ENCODE measurements around the gene GLI2. TPM values are rescaled to one million over a fixed set of nuclear protein-coding genes. Genes with fewer than 3 reads are reported as not detected.

Gene GLI2
- total RNA-seq, 1 donor from 2014 or later = not detected

DNA sequence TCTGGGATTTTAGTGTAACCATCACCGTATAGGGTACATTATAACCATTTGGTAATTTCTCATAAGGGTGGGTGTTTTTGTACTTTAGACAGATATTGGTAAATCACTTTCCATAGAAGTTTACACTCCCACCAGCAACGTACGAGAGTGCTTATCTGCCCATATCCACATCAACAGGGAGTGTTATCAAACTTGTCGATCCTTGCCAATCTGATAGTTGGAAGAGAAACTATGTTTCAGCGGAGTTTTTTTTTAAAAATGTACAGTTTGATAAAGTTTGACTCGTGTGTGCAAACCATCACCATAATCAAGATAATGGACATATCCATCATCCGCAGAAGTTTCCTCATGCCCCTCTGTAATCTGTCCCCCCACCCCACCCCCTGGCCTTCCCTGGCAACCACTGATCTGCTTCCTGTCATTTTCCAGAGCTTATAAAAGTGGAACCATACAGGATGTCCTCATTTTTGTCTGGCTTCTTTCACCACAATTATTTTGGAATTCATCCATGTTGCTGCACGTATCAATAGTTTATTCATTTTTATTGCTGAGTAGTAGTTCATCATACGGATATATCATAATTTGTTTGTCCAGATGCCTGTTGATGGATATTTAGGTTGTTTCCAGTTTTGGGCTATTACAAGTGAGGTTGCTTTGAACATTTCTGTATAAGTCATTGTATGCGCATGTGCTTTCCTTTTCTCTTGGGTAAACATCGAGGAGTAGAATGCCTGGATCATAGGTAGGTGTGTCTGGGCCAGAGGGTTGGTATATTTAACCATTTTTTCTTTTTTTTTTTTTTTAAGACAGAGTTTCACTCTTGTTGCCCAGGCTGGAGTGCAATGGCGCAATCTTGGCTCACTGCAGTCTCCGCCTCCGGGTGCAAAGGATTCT lies 18.6 kb downstream of the GLI2 start:
- Mint-ChIP-seq H3K36me3 (ENCODE audit: low read depth) (no peaks in the 10 kb centered on the region), H3K9me3 (peaks cover 2% of the 10 kb centered on the region), H3K4me1 (no peaks in the 10 kb centered on the region), H3K27ac (no peak overlapping the region), H3K4me3 (no peak overlapping the region), H3K27me3 (no peaks in the 10 kb centered on the region)
- intact Hi-C loops (cut with micrococcal nuclease) = no loop called here
- CTCF ChIA-PET = no interaction called here
- ATAC-seq (ENCODE audit: low read depth) (no peak), DNase-seq (no peak)
- POLR2A ChIA-PET = no interaction called here
- TF ChIP-seq, protein P1, sequence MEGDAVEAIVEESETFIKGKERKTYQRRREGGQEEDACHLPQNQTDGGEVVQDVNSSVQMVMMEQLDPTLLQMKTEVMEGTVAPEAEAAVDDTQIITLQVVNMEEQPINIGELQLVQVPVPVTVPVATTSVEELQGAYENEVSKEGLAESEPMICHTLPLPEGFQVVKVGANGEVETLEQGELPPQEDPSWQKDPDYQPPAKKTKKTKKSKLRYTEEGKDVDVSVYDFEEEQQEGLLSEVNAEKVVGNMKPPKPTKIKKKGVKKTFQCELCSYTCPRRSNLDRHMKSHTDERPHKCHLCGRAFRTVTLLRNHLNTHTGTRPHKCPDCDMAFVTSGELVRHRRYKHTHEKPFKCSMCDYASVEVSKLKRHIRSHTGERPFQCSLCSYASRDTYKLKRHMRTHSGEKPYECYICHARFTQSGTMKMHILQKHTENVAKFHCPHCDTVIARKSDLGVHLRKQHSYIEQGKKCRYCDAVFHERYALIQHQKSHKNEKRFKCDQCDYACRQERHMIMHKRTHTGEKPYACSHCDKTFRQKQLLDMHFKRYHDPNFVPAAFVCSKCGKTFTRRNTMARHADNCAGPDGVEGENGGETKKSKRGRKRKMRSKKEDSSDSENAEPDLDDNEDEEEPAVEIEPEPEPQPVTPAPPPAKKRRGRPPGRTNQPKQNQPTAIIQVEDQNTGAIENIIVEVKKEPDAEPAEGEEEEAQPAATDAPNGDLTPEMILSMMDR (IDR thresholded peaks at IDR 0.05) = no peak

DNA sequence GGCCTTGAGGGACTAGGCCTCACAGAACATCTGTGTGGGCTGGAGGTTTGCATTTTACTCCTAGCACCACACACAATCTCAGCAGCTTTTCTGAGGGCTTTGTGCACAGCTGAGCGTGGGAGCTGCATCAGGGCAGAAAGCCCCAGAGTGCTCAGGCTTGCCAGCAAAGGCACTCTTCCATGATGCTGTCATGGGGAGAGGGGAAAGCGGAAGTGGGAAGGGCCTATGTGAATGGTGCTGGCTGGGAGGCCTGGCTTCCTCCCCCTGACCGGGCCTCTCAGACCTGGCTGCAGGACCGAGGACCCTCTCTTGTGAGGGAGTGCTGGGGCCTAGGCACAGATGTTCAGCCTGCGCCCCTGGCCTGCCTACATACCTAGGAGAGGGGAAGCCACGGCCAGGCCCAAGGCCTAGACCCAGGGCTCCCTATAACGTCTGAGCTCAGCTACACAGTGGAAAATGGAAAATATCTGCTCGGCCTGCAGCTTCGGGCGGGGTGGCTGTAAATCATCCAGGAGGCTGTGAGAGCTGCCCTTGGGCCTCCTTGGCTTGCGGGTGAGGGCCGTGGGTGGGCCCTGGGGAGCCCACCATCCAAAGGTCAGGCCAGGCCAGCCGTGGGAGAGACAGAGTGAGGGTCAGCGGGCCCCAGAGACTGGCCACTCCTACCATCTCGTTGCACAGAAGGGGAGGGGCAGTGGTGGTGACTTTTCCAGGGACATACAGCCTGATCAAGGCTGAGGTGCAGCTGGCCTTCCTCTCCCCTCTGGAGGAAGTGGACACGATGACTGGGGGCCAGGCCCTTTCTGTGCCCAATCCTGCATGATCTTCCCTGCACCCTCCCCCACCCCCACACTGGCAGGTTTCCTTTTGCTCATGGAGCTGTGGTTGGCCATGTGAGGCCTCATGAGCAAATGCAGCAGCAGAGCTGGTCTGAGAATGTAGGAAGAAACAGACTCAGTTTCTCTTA lies 22.8 kb downstream of the GLI2 start:
- intact Hi-C loops (cut with micrococcal nuclease) = no loop called here
- DNase-seq (no peak), ATAC-seq (ENCODE audit: low read depth) (no peak)
- Mint-ChIP-seq H3K27ac (no peak overlapping the region), H3K27me3 (no peaks in the 10 kb centered on the region), H3K4me1 (no peaks in the 10 kb centered on the region), H3K36me3 (ENCODE audit: low read depth) (no peaks in the 10 kb centered on the region), H3K4me3 (no peak overlapping the region), H3K9me3 (peaks cover 2% of the 10 kb centered on the region)
- ChIA-PET CTCF (no interaction called here), POLR2A (no interaction called here)
- TF ChIP-seq, protein P1 (IDR thresholded peaks at IDR 0.05) = no peak

DNA sequence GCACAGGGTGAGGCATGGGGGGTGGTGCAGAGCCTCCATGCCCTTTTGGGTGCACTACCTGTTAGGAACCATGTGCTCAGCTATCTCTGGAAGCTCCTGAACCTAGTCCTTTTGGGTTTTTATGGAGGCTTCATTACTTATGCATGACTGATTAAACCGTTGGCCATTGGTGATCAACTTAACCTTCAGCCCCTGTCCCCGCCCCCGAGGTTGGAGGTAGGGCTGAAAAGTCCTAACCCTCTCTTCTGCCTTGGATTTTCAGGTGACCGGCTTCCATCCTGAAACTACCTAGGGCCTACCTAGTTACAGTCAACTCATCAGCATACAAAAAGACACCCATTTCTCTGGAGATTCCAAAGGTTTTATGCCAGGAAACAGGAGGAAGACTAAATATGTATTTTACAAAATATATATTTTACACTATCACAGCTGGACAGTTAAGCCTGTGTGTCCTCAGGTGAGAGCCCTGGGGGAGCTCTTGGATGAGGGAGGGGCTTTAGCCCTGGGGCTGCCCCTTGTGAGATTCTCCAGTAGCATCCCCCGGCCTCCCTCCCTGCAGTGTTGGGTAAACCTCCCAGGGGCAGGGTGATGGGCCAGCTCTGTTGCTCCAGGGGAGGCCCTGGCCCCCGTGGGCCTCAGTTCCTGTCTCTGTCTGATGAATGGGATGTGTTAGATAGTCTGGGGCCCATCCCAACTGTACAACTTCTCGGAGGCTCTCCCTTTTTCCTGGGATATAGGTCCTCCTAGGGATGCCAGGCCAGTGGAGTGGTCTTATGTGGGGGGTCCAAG lies 24.1 kb downstream of the GLI2 start:
- POLR2A ChIA-PET = no interaction called here
- Mint-ChIP-seq H3K36me3 (ENCODE audit: low read depth) (no peaks in the 10 kb centered on the region), H3K27ac (no peak overlapping the region), H3K9me3 (no peaks in the 10 kb centered on the region), H3K27me3 (no peaks in the 10 kb centered on the region), H3K4me3 (no peak overlapping the region), H3K4me1 (no peaks in the 10 kb centered on the region)
- ATAC-seq (ENCODE audit: low read depth) (no peak), DNase-seq (no peak)
- TF ChIP-seq, protein P1 (IDR thresholded peaks at IDR 0.05) = no peak
- CTCF ChIA-PET = no interaction called here
- intact Hi-C loops (cut with micrococcal nuclease) = no loop called here

DNA sequence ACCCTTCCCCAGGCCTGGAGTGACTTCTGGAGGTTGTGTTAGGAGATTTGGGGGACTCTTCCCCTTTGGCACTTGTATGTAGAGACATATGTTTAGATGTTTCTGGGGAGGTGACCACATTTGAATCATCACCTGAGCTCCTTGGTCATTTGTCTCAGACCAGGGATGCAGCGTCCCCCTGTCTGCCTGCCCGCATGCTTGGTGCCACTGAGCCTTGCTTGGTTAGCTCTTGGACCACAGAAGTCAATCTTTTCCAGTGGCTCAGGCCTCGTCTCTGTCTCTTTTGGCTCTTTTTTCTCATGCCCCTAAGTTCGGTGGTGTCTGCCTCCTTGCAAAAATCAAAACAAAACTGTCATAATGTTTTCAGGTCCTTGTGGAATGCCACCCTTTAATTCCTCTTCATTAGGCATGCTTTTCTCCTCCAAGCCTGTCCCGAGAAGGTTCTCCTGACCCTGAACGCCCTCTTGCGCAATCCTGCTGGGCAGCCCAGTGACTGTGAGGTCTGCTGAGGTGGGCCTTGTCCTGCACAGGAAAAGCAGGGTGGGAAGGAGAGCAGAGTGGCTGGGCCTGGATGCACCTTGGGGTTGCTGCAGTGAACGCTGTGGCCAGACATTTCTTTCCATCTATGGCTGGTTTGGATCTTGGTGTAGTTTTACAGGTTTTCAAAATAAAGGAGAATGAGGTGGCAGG lies 24.9 kb downstream of the GLI2 start:
- TF ChIP-seq, protein P1 (IDR thresholded peaks at IDR 0.05) = no peak
- Mint-ChIP-seq H3K27me3 (no peaks in the 10 kb centered on the region), H3K4me1 (no peaks in the 10 kb centered on the region), H3K36me3 (ENCODE audit: low read depth) (no peaks in the 10 kb centered on the region), H3K27ac (no peak overlapping the region), H3K9me3 (no peaks in the 10 kb centered on the region), H3K4me3 (no peak overlapping the region)
- DNase-seq (no peak), ATAC-seq (ENCODE audit: low read depth) (no peak)
- ChIA-PET CTCF (no interaction called here), POLR2A (no interaction called here)
- intact Hi-C loops (cut with micrococcal nuclease) = no loop called here

Data from activated B cell treated with CpG ODN at 0.5 μM for 24 hours (primary cell).